A549 (cell line): ENCODE measurements around the gene MT1F. TPM values are rescaled to one million over a fixed set of nuclear protein-coding genes. Genes with fewer than 3 reads are reported as not detected.

Experiments
- ATAC-seq, 2 experiments: fragments of 200-7000 bp in 1 of 2; fragments of >200 bp in 1 of 2; cut with Nextera tagmentation in 1 of 2; cut with Tn5 transposase in 1 of 2; 3 replicates each; pipeline versions ENCODE4 v1.8.0 to v1.9.1; 2018 to 2020; ENCODE audit warnings: mild to moderate bottlenecking in 1 of 2, moderate library complexity in 1 of 2
- CTCF ChIA-PET: fragments of 300-600 bp; sonication (Branson Sonifier 250); formaldehyde crosslinking; extraction: SDS; loops from one replicate; lab custom pipeline; 2021; ENCODE audit warnings: antibody characterized with exemption, inconsistent platforms; lab: Yijun Ruan, JAX
- POLR2A ChIA-PET: fragments of 350-600 bp; formaldehyde crosslinking; extraction: SDS; loops from one replicate; lab custom pipeline; 2021; ENCODE audit warnings: antibody characterized with exemption, inconsistent platforms; lab: Yijun Ruan, JAX
- DNase-seq, 2 experiments: peaks; one replicate each; pipeline versions ENCODE4 v3.0.0 to v3.0.0-alpha.2; 2011 to 2016; ENCODE audit warnings: low read depth in 1 of 2, low spot score in 1 of 2
- FAIRE-seq: peaks from 2 replicates; lab custom pipeline; 2011; peaks lifted over from hg19 to GRCh38; lab: Jason Lieb, UNC
- H3K27ac ChIP-seq, 2 experiments: fragments of >200 bp; sonication (Bioruptor Twin); formaldehyde crosslinking; 3 replicates each; pipeline ENCODE4 v1.5.1; 2016 to 2017
- H3K4me1 ChIP-seq: fragments of >200 bp; sonication (Bioruptor Twin); formaldehyde crosslinking; 3 replicates; pipeline ENCODE4 v1.6.1; 2016
- H3K4me2 ChIP-seq: fragments of >200 bp; sonication (Bioruptor Twin); formaldehyde crosslinking; 3 replicates; pipeline ENCODE4 v1.6.1; 2016
- H3K4me3 ChIP-seq: fragments of >200 bp; sonication (Bioruptor Twin); formaldehyde crosslinking; 3 replicates; pipeline ENCODE4 v1.5.1; 2016
- H3K9me3 ChIP-seq: fragments of >200 bp; sonication (Bioruptor Twin); formaldehyde crosslinking; 3 replicates; pipeline ENCODE4 v1.6.1; 2016
- ATOH8 ChIP-seq: fragments of 250-450 bp; sonication (Bioruptor Pico); IDR thresholded peaks from 2 replicates; pipeline ENCODE4 v1.5.0; 2020; ENCODE audit warnings: low read depth, mild to moderate bottlenecking, moderate library complexity
- BCL3 ChIP-seq: fragments of >200 bp; sonication (Bioruptor Twin); formaldehyde crosslinking; IDR thresholded peaks from 3 replicates; pipeline ENCODE4 v1.6.1; 2016
- CTCF ChIP-seq: fragments of >200 bp; sonication (Bioruptor Twin); formaldehyde crosslinking; IDR thresholded peaks from 3 replicates; pipeline ENCODE4 v1.5.1; 2016
- E2F6 ChIP-seq: IDR thresholded peaks from 2 replicates; pipeline ENCODE4 v1.6.1; 2012; ENCODE audit warnings: low read depth, borderline replicate concordance
- EHF ChIP-seq: fragments of 250-450 bp; sonication (Bioruptor Pico); IDR thresholded peaks from 2 replicates; pipeline ENCODE4 v1.5.0; 2020; ENCODE audit warnings: mild to moderate bottlenecking
- EHMT2 ChIP-seq: fragments of 200-600 bp; sonication (generic); IDR thresholded peaks from 2 replicates; pipeline ENCODE4 v1.6.1; 2016; ENCODE audit warnings: antibody characterized with exemption, low read depth, mild to moderate bottlenecking, moderate library complexity
- ESRRA ChIP-seq: fragments of 150-350 bp; IDR thresholded peaks from 2 replicates; pipeline ENCODE4 v1.6.1; 2014; ENCODE audit warnings: mild to moderate bottlenecking, low read length, borderline replicate concordance
- FOSL2 ChIP-seq, 2 experiments: fragments of 450-650 bp in 1 of 2; fragments of >200 bp in 1 of 2; sonication (Bioruptor Twin) in 1 of 2; formaldehyde crosslinking; IDR thresholded peaks; 2 replicates each; pipeline versions ENCODE4 v1.5.0 to v1.6.1; 2016 to 2020; ENCODE audit warnings: mild to moderate bottlenecking in 1 of 2, moderate library complexity in 1 of 2
- HOXB13 ChIP-seq: fragments of 250-450 bp; sonication (Bioruptor Pico); IDR thresholded peaks from 2 replicates; pipeline ENCODE4 v1.5.0; 2020; ENCODE audit warnings: low read depth, mild to moderate bottlenecking, moderate library complexity
- JUN ChIP-seq, 2 experiments: fragments of >200 bp; sonication (Bioruptor Twin); formaldehyde crosslinking; IDR thresholded peaks; 2 replicates in 1 of 2; 3 replicates in 1 of 2; pipeline ENCODE4 v1.6.1; 2016 to 2017
- KDM1A ChIP-seq: fragments of 200-600 bp; sonication (generic); IDR thresholded peaks from 2 replicates; pipeline ENCODE4 v1.6.1; 2016; ENCODE audit warnings: low read depth, mild to moderate bottlenecking
- MAFK ChIP-seq: fragments of 450-650 bp; IDR thresholded peaks from 2 replicates; pipeline ENCODE4 v1.6.1; 2014; ENCODE audit not compliant: partially characterized antibody
- MYC ChIP-seq: IDR thresholded peaks from 2 replicates; pipeline ENCODE4 v1.6.1; 2012; ENCODE audit warnings: mild to moderate bottlenecking, inconsistent platforms, low read length, improper control_type of control experiment, borderline replicate concordance
- POLR2A ChIP-seq: IDR thresholded peaks from 2 replicates; pipeline ENCODE4 v1.6.1; 2012; ENCODE audit warnings: mild to moderate bottlenecking, low read length
- RCOR1 ChIP-seq: fragments of 150-350 bp; IDR thresholded peaks from 2 replicates; pipeline ENCODE4 v1.6.1; 2014; ENCODE audit warnings: antibody characterized with exemption, low read length, low read depth
- SREBF2 ChIP-seq: fragments of 450-650 bp; IDR thresholded peaks from 2 replicates; pipeline ENCODE4 v1.6.1; 2014; ENCODE audit warnings: mild to moderate bottlenecking, moderate library complexity
- TFCP2L1 ChIP-seq: fragments of 250-450 bp; sonication (Bioruptor Pico); IDR thresholded peaks from 2 replicates; pipeline ENCODE4 v1.5.0; 2021; ENCODE audit warnings: mild to moderate bottlenecking
- TP53 ChIP-seq: fragments of 250-450 bp; sonication (Bioruptor Pico); IDR thresholded peaks from 2 replicates; pipeline ENCODE4 v1.5.0; 2021; ENCODE audit warnings: mild to moderate bottlenecking, moderate library complexity
- USF2 ChIP-seq: fragments of 450-650 bp; IDR thresholded peaks from 2 replicates; pipeline ENCODE4 v1.6.1; 2014; ENCODE audit warnings: antibody characterized with exemption
- ZFP36 ChIP-seq: fragments of 450-650 bp; IDR thresholded peaks from 2 replicates; pipeline ENCODE4 v1.6.1; 2014; ENCODE audit warnings: borderline replicate concordance; ENCODE audit not compliant: partially characterized antibody
- WGBS: methylation state at CpG from one replicate; pipeline ENCODE4 v1.1.6; 2017; ENCODE audit errors: missing lambda C conversion rate; 5-methylcytosine and 5-hydroxymethylcytosine counted together
- polyA plus RNA-seq, 4 experiments: library from polyadenylated mRNA; depleted of rRNA in 3 of 4; stranded (reverse); fragments of >200 nt; fragmentation: RNase III in 1 of 4; extraction: RNeasy Plus Mini Kit Qiagen cat#74134 plus additional on column Dnase treatment in 1 of 4; gene quantifications; 2 replicates in 3 of 4; 3 replicates in 1 of 4; pipeline ENCODE4 v1.2.3, GENCODE V29; 2011 to 2017

Gene MT1F
- polyA plus RNA-seq, 2 of the 4 experiments (the other 2 are of a cell fraction) = 4.1 to 11.3 TPM

GRCh38 chr16:56667581-56668571, 10.1 kb downstream of the MT1F start, which contains the start of gene MT1G:
Gene MT1G (minus strand): TSS chr16:56668065. CDS start chr16:56667993, 72 bp downstream.
- CTCF ChIA-PET = interaction anchor here (0.7 to 1.9 kb wide), 5 partner anchors 17 to 34 kb away, joined by 3 to 6 read pairs (median 3); no protein-coding TSS in a partner anchor
- POLR2A ChIA-PET = interaction anchor here (1.1 kb wide), 1 partner anchor 11 kb away, joined by 4 read pairs; no protein-coding TSS in a partner anchor
- no peak within 1 kb of the TSS for H3K4me3 ChIP-seq

GRCh38 chr16:56669005-56669839, 11.5 kb downstream of the MT1F start, which contains the start of gene MT1H:
Gene MT1H (plus strand): TSS chr16:56669814. CDS start chr16:56669885, 71 bp downstream.
- WGBS = 74% methylated on average over 38 of the region's 38 CpGs

More at GRCh38 chr16:56667581-56668571, 10.1 kb downstream of the MT1F start, which contains the start of gene MT1G:
- FAIRE-seq = no peak
- Histone ChIP-seq H3K9me3 (no peaks in the 10 kb centered on the region), H3K4me2 (no peak within 1 kb of the TSS), H3K4me1 (no peaks in the 10 kb centered on the region), H3K27ac (no peak within 1 kb of the TSS)
- TF ChIP-seq ESRRA (no peak), BCL3 (no peak), ZFP36 (no peak), ATOH8 (CRISPR knock-in tag) (no peak)
- DNase-seq = no peak
- ATAC-seq = no peak
- WGBS = 76% methylated on average over 46 of the region's 46 CpGs

GRCh38 chr16:56669840-56670619, 12.3 kb downstream of the MT1F start:
- no peak overlapping the region for H3K4me2 ChIP-seq
- WGBS = 67% methylated on average over 18 of the region's 19 CpGs
- no peak for FAIRE-seq
- DNase-seq = no peak
- H3K4me1 ChIP-seq = no peaks in the 10 kb centered on the region
- H3K27ac ChIP-seq = no peak overlapping the region
- ChIA-PET POLR2A (no interaction called here), CTCF (interaction anchor here (0.9 to 4.9 kb wide), 3 partner anchors 26 to 193 kb away, joined by 3 to 51 read pairs (median 6); no protein-coding TSS in a partner anchor)
- H3K4me3 ChIP-seq = no peak overlapping the region
- ATAC-seq = no peak
- no peaks in the 10 kb centered on the region for H3K9me3 ChIP-seq
- TF ChIP-seq ATOH8 (CRISPR knock-in tag) = no peak
- no peak for TF ChIP-seq CTCF
- TF ChIP-seq EHMT2 = no peak
- no peak for TF ChIP-seq MAFK
- TF ChIP-seq E2F6 = no peak
- TF ChIP-seq POLR2A = no peak
- TF ChIP-seq TFCP2L1 (CRISPR knock-in tag) = no peak
- TF ChIP-seq TP53 (CRISPR knock-in tag) = no peak
- TF ChIP-seq FOSL2 (IDR thresholded peaks at IDR 0.05) = no peak
- no peak for TF ChIP-seq FOSL2 (CRISPR knock-in tag; IDR thresholded peaks at IDR 0.05)
- TF ChIP-seq MYC = no peak
- TF ChIP-seq ESRRA = no peak
- TF ChIP-seq JUN (IDR thresholded peaks at IDR 0.05) = no peak
- TF ChIP-seq KDM1A = no peak
- no peak for TF ChIP-seq SREBF2
- TF ChIP-seq USF2 = no peak

More at GRCh38 chr16:56669005-56669839, 11.5 kb downstream of the MT1F start, which contains the start of gene MT1H:
- H3K9me3 ChIP-seq = no peaks in the 10 kb centered on the region
- POLR2A ChIA-PET = no interaction called here
- H3K27ac ChIP-seq = no peak within 1 kb of the TSS
- FAIRE-seq (no peak), DNase-seq (no peak), ATAC-seq (no peak)
- H3K4me2 ChIP-seq = no peak within 1 kb of the TSS
- TF ChIP-seq RCOR1 = no peak
- TF ChIP-seq EHF (CRISPR knock-in tag) = no peak
- TF ChIP-seq ZFP36 = no peak
- TF ChIP-seq HOXB13 = no peak
- TF ChIP-seq TP53 (CRISPR knock-in tag) = no peak
- no peak for TF ChIP-seq MYC
- H3K4me3 ChIP-seq = no peak within 1 kb of the TSS
- no peaks in the 10 kb centered on the region for H3K4me1 ChIP-seq
- CTCF ChIA-PET = interaction anchor here (1.0 to 1.8 kb wide), 2 partner anchors 26 to 69 kb away, joined by 3 to 6 read pairs; no protein-coding TSS in a partner anchor
